K562 (cell line): ENCODE data around the gene SMARCA1. TPM values are rescaled to one million over a fixed set of nuclear protein-coding genes. Genes with fewer than 3 reads are reported as not detected.

Source experiments
- ATAC-seq: fragments of 200-7000 bp; cut with Tn5 transposase; 3 replicates; pipeline ENCODE4 v1.9.1; 2020; ENCODE audit warnings: moderate library complexity
- BruUV-seq: library from RNA; stranded (reverse); fragments of 400-500 nt; replicated peaks from 2 replicates; lab custom pipeline; 2021; lab: Mats Ljungman, UMichigan
- CTCF ChIA-PET: fragments of 300-600 bp; formaldehyde crosslinking; extraction: SDS; loops from one replicate; lab custom pipeline; 2021; ENCODE audit warnings: low intra/inter-chr PET ratio; lab: Yijun Ruan, JAX
- POLR2A ChIA-PET: fragments of 300-600, 350-650 bp; sonication (Branson Sonifier 250); formaldehyde crosslinking; extraction: SDS; loops from one replicate; lab custom pipeline; 2021; ENCODE audit warnings: antibody characterized with exemption, inconsistent platforms; lab: Yijun Ruan, JAX
- DNase-seq, 4 experiments: peaks; one replicate each; pipeline versions ENCODE4 v3.0.0 to v3.0.0-alpha.2; 2011 to 2018; ENCODE audit warnings: low spot score in 3 of 4, mixed read lengths in 3 of 4; ENCODE audit errors: extremely low read depth in 1 of 4
- FAIRE-seq: peaks from 2 replicates; lab custom pipeline; 2011; peaks lifted over from hg19 to GRCh38; lab: Jason Lieb, UNC
- H2AFZ ChIP-seq: 2 replicates; pipeline ENCODE4 v1.6.0; 2011; ENCODE audit warnings: low read depth, low read length, control low read depth, inconsistent platforms
- H3K27ac ChIP-seq: fragments of 200-600 bp; 3 replicates; pipeline ENCODE4 v1.8.0; 2011; ENCODE audit warnings: low read depth, mild to moderate bottlenecking, control low read depth, inconsistent platforms, low read length, moderate library complexity, mixed read lengths; ENCODE audit errors: extremely low read depth
- H3K27me3 ChIP-seq, 2 experiments: fragments of 300-600 bp in 1 of 2; 2 replicates in 1 of 2; 3 replicates in 1 of 2; pipeline versions ENCODE4 v1.6.0 to v1.8.0; 2011; ENCODE audit warnings: inconsistent platforms in 2 of 2, low read length in 2 of 2, mild to moderate bottlenecking in 1 of 2, mixed read lengths in 1 of 2, moderate library complexity in 1 of 2; ENCODE audit not compliant: control insufficient read depth in 2 of 2, insufficient read depth in 2 of 2
- H3K36me3 ChIP-seq: fragments of 300-600 bp; 3 replicates; pipeline ENCODE4 v1.8.0; 2011; ENCODE audit warnings: mild to moderate bottlenecking, low read length, inconsistent platforms; ENCODE audit not compliant: control insufficient read depth, insufficient read depth
- H3K4me1 ChIP-seq, 2 experiments: fragments of 200-600 bp in 1 of 2; replicated peaks in 1 of 2; 2 replicates in 1 of 2; 3 replicates in 1 of 2; pipeline versions ENCODE4 v1.5.1 to v1.8.0; 2011; ENCODE audit warnings: inconsistent platforms in 2 of 2, low read length in 2 of 2, mild to moderate bottlenecking in 1 of 2, mixed read lengths in 1 of 2, moderate library complexity in 1 of 2; ENCODE audit not compliant: control insufficient read depth in 2 of 2, insufficient read depth in 2 of 2
- H3K4me2 ChIP-seq: 2 replicates; pipeline ENCODE4 v1.6.1; 2011; ENCODE audit warnings: low read length, control low read depth, inconsistent platforms, mixed read lengths; ENCODE audit not compliant: insufficient read depth
- H3K4me3 ChIP-seq: fragments of 200-600 bp; sonication (generic), shearing (Covaris generic); 2 replicates; pipeline ENCODE4 v1.5.1; 2016; ENCODE audit warnings: control low read depth, inconsistent platforms
- H3K79me2 ChIP-seq: fragments of 200-600 bp; 3 replicates; pipeline ENCODE4 v1.8.0; 2011; ENCODE audit warnings: low read length, inconsistent platforms; ENCODE audit not compliant: control insufficient read depth, insufficient read depth
- H3K9ac ChIP-seq, 2 experiments: 2 replicates each; pipeline versions ENCODE4 v1.6.0 to v1.6.1; 2011; ENCODE audit warnings: low read depth in 2 of 2, low read length in 2 of 2, control low read depth in 1 of 2, inconsistent platforms in 1 of 2, mild to moderate bottlenecking in 1 of 2, mixed read lengths in 1 of 2; ENCODE audit not compliant: insufficient read depth in 1 of 2
- H3K9me1 ChIP-seq: one replicate; pipeline ENCODE4 v1.6.0; 2011; ENCODE audit warnings: inconsistent platforms, mild to moderate bottlenecking, low read length, moderate library complexity; ENCODE audit not compliant: control insufficient read depth, insufficient read depth
- H3K9me3 ChIP-seq: replicated peaks from 2 replicates; pipeline ENCODE4 v1.5.1; 2011; ENCODE audit warnings: low read depth, low read length, inconsistent platforms; ENCODE audit not compliant: control insufficient read depth, insufficient read depth
- H4K20me1 ChIP-seq: replicated peaks from 2 replicates; pipeline ENCODE4 v1.6.1; 2011; ENCODE audit warnings: low read length, inconsistent platforms, mixed read lengths; ENCODE audit not compliant: control insufficient read depth, insufficient read depth
- EZH2 ChIP-seq: IDR thresholded peaks from 2 replicates; pipeline ENCODE4 v1.6.1; 2012; ENCODE audit warnings: low read depth, mild to moderate bottlenecking, inconsistent platforms, low read length, borderline replicate concordance
- HIVEP1 ChIP-seq: fragments of 250-450 bp; sonication (Bioruptor Pico); IDR thresholded peaks from 2 replicates; pipeline ENCODE4 v1.4.0; 2020; ENCODE audit warnings: mild to moderate bottlenecking
- MAFF ChIP-seq: IDR thresholded peaks from 2 replicates; pipeline ENCODE4 v1.6.1; 2012; ENCODE audit warnings: low read length, improper control_type of control experiment
- MAZ ChIP-seq, 2 experiments: fragments of 450-650 bp in 1 of 2; sonication (generic) in 1 of 2; formaldehyde crosslinking; IDR thresholded peaks in 1 of 2; conservative IDR thresholded peaks in 1 of 2; 2 replicates each; pipeline versions ENCODE4 v1.4.0 to v1.5.0; 2020; ENCODE audit warnings: mild to moderate bottlenecking in 1 of 2, missing genetic modification reagents in 1 of 2
- RBM15 ChIP-seq: fragments of 200-400 bp; formaldehyde crosslinking; IDR thresholded peaks from 2 replicates; pipeline ENCODE4 v1.6.1; 2018; ENCODE audit warnings: mild to moderate bottlenecking, low read length, moderate library complexity; ENCODE audit not compliant: insufficient read depth
- SMAD4 ChIP-seq: fragments of 250-450 bp; sonication (Bioruptor Pico); conservative IDR thresholded peaks from 2 replicates; pipeline ENCODE4 v1.8.0; 2021; ENCODE audit warnings: inconsistent platforms, mild to moderate bottlenecking, moderate library complexity
- ZC3H4 ChIP-seq: sonication (generic); formaldehyde crosslinking; IDR thresholded peaks from 2 replicates; pipeline ENCODE4 v1.9.0; 2021; ENCODE audit warnings: missing genetic modification reagents, borderline replicate concordance
- ZC3H8 ChIP-seq: fragments of 450-650 bp; IDR thresholded peaks from 2 replicates; pipeline ENCODE4 v1.6.1; 2017
- ZNF408 ChIP-seq: fragments of 250-450 bp; sonication (Bioruptor Pico); IDR thresholded peaks from 2 replicates; pipeline ENCODE4 v1.4.0; 2020; ENCODE audit warnings: low read depth, mild to moderate bottlenecking, moderate library complexity
- WGBS: fragments of 100-300 bp; shearing (Covaris generic); methylation state at CpG from one replicate; pipeline ENCODE4 v1.1.6; 2016; ENCODE audit warnings: low coverage, mixed read lengths; ENCODE audit not compliant: insufficient coverage; ENCODE audit errors: missing lambda C conversion rate; 5-methylcytosine and 5-hydroxymethylcytosine counted together
- in situ Hi-C: fragments of 300-500 bp; cut with MboI; formaldehyde crosslinking; loops from 4 replicates; pipeline ENCODE4 v1.15.0; 2018; ENCODE audit warnings: inconsistent platforms, mixed read lengths
- intact Hi-C: fragments of 100-400 bp; cut with micrococcal nuclease; formaldehyde crosslinking; loops from 2 replicates; pipeline ENCODE4 v1.14.2; 2022
- polyA plus RNA-seq, 8 experiments: library from polyadenylated mRNA; depleted of rRNA in 4 of 8; stranded (reverse) in 5 of 8; unstranded in 3 of 8; fragments of >200 nt; fragmentation: Nextera tagmentation in 2 of 8; fragmentation: Illumina TruSeq in 1 of 8; extraction: Ambion mirVana in 2 of 8; extraction: Trizol in 1 of 8; gene quantifications; 2 replicates each; pipeline versions ENCODE4 v1.2.1 to v1.2.3, GENCODE V29; 2011 to 2014; ENCODE audit warnings: inconsistent platforms in 1 of 8, missing spikeins in 1 of 8
- total RNA-seq, 7 experiments: library from RNA; depleted of rRNA in 6 of 7; stranded (reverse); fragments of >200 nt in 6 of 7; fragmentation: Illumina TruSeq in 2 of 7; extraction: Trizol in 2 of 7; gene quantifications; 2 replicates each; pipeline versions ENCODE4 v1.2.1 to v1.2.3, GENCODE V29; 2011 to 2021; ENCODE audit warnings: low replicate concordance in 1 of 7
- TF ChIP-seq, protein P1 (sequence below): conservative IDR thresholded peaks from 2 replicates; pipeline ENCODE4 v1.6.1; 2011; ENCODE audit warnings: low read depth, mild to moderate bottlenecking, low read length; ENCODE audit not compliant: control insufficient read depth
- TF ChIP-seq, protein P2 (sequence below): fragments of 250-450 bp; sonication (Bioruptor Pico); IDR thresholded peaks from 2 replicates; pipeline ENCODE4 v1.4.0; 2020
- TF ChIP-seq, protein P3 (sequence below): fragments of 450-650 bp; IDR thresholded peaks from 2 replicates; pipeline ENCODE4 v1.6.1; 2018; ENCODE audit warnings: mild to moderate bottlenecking, low read depth; ENCODE audit not compliant: partially characterized antibody
- TF ChIP-seq, protein P4 (sequence below): fragments of 250-450 bp; sonication (Bioruptor Pico); IDR thresholded peaks from 2 replicates; pipeline ENCODE4 v1.8.0; 2022; ENCODE audit warnings: inconsistent platforms, mild to moderate bottlenecking, moderate library complexity, borderline replicate concordance

Gene SMARCA1
- total and polyA plus RNA-seq, 9 of the 15 experiments (the other 6 are each of a cell fraction or from before 2014, with no cell fraction given), result 0.42 to 3.0 (median 2.0) TPM

DNA sequence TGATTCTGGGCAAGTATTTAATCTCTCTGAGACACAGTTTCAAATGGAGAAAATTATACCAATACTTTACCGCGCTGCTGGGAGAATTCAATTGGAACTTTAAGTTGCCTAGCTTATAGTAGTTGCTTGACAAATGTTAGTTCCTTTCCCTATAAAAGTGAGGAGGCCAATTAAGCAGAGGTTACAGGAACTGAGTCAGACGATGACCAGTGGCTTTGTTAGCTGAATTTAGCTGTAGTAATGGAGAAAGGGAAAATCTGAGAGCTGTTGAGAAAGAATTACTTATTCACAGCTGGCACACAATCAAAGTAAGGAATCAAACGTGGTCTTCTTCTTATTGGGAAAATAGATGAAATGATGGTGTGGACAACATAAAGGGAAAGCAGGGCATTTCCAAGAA lies 29.6 kb downstream of the SMARCA1 start:
- H3K9me1 ChIP-seq, result no peaks in the 10 kb centered on the region
- H3K79me2 ChIP-seq, result no peaks in the 10 kb centered on the region
- FAIRE-seq, result no peak
- in situ Hi-C loops (no loop called here), intact Hi-C loops (no loop called here)
- no peak overlapping the region for H3K4me2 ChIP-seq
- no peaks in the 10 kb centered on the region for H3K36me3 ChIP-seq
- no peaks in the 10 kb centered on the region for H4K20me1 ChIP-seq
- H3K9me3 ChIP-seq, result no peaks in the 10 kb centered on the region
- no peak for DNase-seq
- H3K4me3 ChIP-seq, result no peak overlapping the region
- no peak overlapping the region for H3K27ac ChIP-seq
- ChIA-PET CTCF (no interaction called here), POLR2A (interaction anchor here (0.6 kb wide), 1 partner anchor 79 kb away, joined by 3 read pairs; no protein-coding TSS in a partner anchor)
- no TSS peak for BruUV-seq
- no peak overlapping the region for H2AFZ ChIP-seq
- no peak for TF ChIP-seq ZNF408 (CRISPR knock-in tag)
- TF ChIP-seq ZC3H4, result no peak
- TF ChIP-seq MAFF, result no peak
- TF ChIP-seq, protein P1, sequence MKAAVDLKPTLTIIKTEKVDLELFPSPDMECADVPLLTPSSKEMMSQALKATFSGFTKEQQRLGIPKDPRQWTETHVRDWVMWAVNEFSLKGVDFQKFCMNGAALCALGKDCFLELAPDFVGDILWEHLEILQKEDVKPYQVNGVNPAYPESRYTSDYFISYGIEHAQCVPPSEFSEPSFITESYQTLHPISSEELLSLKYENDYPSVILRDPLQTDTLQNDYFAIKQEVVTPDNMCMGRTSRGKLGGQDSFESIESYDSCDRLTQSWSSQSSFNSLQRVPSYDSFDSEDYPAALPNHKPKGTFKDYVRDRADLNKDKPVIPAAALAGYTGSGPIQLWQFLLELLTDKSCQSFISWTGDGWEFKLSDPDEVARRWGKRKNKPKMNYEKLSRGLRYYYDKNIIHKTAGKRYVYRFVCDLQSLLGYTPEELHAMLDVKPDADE, result no peak
- TF ChIP-seq SMAD4 (CRISPR knock-in tag), result no peak
- no peak for TF ChIP-seq RBM15
- TF ChIP-seq HIVEP1 (CRISPR knock-in tag), result no peak
- no peak for TF ChIP-seq MAZ (CRISPR knock-in tag; conservative IDR thresholded peaks at IDR 0.05 in 1 of 2, IDR thresholded peaks at IDR 0.05 in 1 of 2)
- TF ChIP-seq, protein P2, sequence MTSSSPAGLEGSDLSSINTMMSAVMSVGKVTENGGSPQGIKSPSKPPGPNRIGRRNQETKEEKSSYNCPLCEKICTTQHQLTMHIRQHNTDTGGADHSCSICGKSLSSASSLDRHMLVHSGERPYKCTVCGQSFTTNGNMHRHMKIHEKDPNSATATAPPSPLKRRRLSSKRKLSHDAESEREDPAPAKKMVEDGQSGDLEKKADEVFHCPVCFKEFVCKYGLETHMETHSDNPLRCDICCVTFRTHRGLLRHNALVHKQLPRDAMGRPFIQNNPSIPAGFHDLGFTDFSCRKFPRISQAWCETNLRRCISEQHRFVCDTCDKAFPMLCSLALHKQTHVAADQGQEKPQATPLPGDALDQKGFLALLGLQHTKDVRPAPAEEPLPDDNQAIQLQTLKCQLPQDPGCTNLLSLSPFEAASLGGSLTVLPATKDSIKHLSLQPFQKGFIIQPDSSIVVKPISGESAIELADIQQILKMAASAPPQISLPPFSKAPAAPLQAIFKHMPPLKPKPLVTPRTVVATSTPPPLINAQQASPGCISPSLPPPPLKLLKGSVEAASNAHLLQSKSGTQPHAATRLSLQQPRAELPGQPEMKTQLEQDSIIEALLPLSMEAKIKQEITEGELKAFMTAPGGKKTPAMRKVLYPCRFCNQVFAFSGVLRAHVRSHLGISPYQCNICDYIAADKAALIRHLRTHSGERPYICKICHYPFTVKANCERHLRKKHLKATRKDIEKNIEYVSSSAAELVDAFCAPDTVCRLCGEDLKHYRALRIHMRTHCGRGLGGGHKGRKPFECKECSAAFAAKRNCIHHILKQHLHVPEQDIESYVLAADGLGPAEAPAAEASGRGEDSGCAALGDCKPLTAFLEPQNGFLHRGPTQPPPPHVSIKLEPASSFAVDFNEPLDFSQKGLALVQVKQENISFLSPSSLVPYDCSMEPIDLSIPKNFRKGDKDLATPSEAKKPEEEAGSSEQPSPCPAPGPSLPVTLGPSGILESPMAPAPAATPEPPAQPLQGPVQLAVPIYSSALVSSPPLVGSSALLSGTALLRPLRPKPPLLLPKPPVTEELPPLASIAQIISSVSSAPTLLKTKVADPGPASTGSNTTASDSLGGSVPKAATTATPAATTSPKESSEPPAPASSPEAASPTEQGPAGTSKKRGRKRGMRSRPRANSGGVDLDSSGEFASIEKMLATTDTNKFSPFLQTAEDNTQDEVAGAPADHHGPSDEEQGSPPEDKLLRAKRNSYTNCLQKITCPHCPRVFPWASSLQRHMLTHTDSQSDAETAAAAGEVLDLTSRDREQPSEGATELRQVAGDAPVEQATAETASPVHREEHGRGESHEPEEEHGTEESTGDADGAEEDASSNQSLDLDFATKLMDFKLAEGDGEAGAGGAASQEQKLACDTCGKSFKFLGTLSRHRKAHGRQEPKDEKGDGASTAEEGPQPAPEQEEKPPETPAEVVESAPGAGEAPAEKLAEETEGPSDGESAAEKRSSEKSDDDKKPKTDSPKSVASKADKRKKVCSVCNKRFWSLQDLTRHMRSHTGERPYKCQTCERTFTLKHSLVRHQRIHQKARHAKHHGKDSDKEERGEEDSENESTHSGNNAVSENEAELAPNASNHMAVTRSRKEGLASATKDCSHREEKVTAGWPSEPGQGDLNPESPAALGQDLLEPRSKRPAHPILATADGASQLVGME (CRISPR knock-in tag), result no peak
- TF ChIP-seq, protein P3, sequence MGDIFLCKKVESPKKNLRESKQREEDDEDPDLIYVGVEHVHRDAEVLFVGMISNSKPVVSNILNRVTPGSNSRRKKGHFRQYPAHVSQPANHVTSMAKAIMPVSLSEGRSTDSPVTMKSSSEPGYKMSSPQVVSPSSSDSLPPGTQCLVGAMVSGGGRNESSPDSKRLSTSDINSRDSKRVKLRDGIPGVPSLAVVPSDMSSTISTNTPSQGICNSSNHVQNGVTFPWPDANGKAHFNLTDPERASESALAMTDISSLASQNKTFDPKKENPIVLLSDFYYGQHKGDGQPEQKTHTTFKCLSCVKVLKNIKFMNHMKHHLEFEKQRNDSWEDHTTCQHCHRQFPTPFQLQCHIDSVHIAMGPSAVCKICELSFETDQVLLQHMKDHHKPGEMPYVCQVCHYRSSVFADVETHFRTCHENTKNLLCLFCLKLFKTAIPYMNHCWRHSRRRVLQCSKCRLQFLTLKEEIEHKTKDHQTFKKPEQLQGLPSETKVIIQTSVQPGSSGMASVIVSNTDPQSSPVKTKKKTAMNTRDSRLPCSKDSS, result no peak
- TF ChIP-seq ZC3H8, result no peak
- TF ChIP-seq, protein P4, sequence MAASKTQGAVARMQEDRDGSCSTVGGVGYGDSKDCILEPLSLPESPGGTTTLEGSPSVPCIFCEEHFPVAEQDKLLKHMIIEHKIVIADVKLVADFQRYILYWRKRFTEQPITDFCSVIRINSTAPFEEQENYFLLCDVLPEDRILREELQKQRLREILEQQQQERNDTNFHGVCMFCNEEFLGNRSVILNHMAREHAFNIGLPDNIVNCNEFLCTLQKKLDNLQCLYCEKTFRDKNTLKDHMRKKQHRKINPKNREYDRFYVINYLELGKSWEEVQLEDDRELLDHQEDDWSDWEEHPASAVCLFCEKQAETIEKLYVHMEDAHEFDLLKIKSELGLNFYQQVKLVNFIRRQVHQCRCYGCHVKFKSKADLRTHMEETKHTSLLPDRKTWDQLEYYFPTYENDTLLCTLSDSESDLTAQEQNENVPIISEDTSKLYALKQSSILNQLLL (CRISPR knock-in tag), result no peak
- TF ChIP-seq EZH2, result no peak
- H3K4me1 ChIP-seq, result no peaks in the 10 kb centered on the region
- H3K9ac ChIP-seq, result no peak overlapping the region
- 14% methylated on average over 4 of the region's 4 CpGs for WGBS
- no peaks in the 10 kb centered on the region for H3K27me3 ChIP-seq
- no peak for ATAC-seq
